HUDEP-2 (cell line): ENCODE measurements around the gene MIA.
"Not testable (repeated sequence)": the region's sequence is repeated elsewhere in the genome, so short reads cannot be mapped to it uniquely, and the experiment has no call there.

Experiments used
- DNase-seq, 76 experiments: peaks; one replicate each; lab custom pipeline; 2025; ENCODE audit not compliant: unreplicated experiment in 76 of 76; lab: John Stamatoyannopoulos, UW

MIA gene

DNA sequence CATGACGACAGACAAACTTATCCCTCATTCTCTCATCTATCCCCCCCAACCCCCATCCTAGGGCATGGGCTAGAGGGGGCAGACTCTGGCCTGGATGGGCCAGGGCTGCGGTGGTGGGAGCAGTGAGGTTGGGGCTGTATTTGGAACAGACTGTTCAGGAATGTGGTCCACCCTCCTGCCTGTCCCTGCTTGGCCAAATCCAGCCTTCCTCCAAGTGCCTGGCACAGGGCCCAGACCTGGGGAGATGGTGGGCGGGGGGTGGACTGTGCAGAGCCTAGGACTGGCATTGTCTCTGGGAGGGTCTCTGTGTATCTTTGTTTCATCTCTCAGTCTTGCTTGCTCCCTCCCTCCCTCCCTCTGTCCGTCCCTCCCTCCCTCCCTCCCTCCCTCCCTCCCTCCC lies 37.9 kb downstream of the MIA start:
- no peak for DNase-seq

DNA sequence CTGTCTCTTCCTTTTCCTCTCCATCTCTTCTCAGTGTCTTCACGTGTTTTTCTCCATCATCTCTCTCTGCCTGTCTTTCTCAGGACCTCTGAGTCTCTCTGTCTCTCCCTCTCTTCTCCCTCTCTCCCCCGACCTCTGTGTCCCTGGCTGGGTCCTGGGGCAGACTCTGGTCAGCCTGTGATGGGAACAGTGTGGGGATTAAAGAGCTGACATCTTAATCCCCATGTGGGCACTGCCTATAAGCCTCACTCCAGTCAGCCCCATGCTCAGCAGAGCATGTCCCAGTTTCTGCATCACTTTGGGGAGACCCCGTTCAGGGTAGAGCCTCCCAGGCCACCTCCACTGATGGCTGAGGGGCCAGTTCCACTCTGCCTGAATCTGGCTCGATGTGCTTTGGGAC lies 39.9 kb downstream of the MIA start:
- no peak for DNase-seq

DNA sequence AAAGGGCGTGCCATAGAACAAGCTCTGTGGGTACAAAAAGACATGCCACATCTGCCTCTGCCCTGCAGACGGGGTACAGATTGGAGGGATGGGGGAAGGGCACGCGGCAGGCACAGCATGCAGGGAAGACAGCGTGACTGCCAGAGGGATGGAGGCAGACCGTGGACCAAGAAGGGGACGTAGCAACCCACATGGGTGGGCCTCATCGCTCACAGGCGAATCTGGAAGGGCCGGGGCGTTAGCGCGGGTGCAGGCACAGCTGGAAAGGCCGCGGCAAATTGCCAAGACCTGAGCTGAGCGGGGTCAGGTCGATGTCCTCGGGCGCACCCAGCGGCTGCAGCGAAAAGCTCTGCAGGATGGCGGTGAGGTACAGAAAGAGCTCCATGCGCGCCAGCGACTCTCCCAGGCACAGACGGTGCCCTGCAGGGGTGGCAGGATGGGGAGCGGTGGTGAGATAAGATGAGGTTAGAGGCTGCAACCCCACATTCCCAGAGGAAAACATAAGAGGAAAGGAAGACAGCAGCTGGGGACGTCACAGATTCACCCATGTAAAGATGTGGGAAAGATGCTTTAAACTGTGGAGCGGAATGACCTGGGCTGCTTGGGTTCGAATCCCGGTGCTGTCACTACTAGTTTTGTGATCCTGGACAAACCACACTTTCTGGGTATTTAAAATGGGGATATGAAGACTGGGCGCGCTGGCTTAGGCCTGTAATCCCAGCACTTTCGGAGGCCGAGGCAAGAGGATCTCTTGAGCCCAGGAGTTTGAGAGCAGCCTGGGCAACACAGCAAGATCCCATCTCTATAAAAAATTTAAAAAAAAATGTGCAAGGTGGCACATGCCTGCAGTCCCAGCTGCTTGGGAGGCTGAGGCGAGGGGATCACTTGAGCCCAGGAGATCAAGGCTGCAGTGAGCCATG lies 43.4 kb downstream of the MIA start:
- DNase-seq, result peak in 69 of 76 experiments; percentile 27 to 82 (median 68)

DNA sequence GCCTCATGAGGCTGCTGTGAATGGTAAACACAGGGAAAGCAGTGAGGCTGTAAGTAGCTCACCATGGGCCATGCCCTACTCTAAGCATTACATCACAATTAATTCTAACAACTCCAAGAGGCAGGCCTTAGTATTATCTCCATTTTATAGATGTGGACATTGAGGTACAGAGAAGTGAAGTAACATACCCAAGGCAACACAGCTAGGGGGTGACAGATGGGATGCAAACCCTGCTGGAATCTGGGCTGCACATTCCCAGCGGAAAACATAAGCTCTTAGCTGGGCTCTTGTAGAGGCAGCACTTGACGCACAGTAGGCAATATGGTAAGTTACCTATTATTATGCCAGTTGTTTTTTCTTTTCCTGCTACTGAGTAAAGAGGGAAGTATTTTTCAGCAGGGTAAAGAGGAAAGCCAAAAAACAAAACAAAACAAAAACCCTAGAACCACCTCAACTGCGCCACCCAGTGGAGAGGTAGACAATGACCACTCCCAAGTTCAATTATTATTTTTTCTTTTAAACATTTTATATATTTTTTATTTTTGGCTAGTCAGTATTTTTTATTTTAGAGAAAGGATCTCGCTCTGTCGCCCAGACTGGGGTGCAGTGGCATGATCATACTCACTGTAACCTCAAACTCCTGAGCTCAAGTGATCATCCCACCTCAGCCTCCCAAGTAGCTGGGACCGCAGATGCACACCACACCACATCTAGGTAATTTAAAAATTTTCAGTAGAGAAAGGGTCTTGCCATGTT lies 44.3 kb downstream of the MIA start:
- DNase-seq, result peak in 26 of 76 experiments; percentile 16 to 57 (median 36)

DNA sequence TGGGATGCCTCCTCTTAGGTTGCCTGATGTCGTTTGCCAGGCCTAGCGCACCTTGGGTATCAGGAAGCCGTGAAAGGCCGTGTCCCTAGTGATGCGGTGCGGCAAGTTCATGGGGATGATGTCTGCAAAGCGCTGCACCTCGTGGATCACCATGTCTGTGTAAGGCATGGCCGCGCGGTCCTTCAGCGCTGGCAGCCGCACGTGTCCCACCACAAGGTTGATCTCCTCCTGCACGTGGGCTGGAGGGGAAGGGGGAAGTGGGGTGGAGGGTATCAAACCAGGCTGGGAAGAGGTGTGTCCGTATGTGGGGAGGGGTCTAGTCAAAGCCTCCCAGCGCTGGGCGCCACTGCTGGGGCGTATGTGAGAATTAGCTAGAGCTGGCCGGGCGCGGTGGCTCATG lies 46.8 kb downstream of the MIA start:
- DNase-seq, result no peak

DNA sequence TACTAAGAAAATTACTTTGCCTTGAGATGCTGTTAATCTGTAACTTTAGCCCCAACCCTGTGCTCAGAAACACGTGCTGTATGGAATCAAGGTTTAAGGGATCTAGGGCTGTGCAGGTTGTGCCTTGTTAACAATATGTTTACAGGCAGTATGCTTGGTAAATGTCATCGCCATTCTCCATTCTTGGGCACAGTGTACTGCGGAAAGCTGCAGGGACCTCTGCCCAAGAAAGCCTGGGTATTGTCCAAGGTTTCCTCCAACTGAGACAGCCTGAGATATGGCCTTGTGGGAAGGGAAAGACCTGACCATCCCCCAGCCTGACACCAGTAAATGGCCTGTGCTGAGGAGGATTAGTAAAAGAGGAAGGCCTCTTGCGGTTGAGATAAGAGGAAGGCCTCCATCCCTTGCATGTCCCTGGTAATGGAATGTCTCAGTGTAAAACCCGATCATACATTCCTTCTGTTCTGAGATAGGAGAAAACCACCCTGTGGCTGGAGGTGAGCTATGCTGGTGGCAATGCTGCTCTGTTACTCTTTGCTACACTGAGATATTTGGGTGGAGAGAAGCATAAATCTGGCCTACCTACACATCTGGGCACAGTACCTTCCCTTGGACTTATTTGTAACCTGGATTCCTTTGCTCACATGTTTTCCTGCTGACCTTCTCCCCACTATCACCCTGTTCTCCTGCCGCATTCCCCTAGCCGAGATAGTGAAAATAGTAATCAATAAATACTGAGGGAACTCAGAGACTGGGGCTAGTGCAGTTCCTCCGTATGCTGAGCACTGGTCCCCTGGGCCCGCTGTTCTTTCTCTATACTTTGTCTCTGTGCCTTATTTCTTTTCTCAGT lies 47.6 kb downstream of the MIA start:
- peak in 67 of 76 experiments; percentile 24 to 88 (median 61) for DNase-seq

DNA sequence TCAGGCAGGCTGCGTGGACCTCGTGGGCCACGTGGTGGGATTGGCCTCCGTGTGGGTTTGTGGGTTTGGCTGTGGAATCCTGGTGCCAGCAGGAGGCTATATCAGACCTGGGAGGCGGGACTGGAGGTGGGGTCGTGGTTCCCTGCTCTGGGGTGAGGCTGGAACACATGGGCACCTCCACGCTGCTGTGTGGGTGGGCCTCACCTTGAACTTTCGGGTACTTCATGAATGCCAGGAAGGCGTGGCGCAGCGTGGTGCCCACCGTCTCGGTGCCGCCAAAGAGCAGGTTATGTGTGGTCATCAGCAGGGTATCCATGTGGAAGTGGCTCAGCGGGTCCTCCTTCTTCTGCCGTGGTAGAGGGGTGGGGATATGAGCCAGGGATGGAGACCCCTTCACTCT lies 49.6 kb downstream of the MIA start:
- not testable (repeated sequence) for DNase-seq

DNA sequence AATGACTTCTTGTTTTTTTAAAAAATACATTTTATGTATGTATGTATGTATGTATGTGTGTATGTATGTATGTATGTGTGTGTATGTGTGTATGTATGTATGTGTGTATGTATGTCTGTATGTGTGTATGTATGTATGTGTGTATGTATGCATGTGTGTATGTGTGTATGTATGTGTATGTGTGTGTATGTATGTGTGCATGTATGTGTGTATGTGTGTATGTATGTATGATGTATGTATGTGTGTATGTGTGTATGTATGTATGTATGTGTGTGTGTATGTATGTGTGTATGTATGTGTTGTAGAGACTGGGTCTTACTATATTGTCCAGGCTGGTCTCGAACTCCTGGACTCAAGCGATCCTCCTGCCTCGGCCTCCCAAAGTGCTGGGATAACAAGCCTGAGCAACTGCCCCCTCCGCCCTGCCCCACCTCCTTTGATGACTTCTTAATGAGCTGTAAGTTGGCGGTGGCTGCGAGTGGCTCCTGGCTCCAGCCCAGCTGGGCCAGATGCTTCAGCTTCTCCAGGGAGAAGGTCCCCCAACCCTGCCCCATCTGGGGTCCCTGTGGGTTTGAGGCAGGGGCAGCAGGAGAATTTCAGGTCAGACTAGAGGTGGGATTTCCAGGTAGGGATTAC lies 50.3 kb downstream of the MIA start:
- not testable (repeated sequence) for DNase-seq

DNA sequence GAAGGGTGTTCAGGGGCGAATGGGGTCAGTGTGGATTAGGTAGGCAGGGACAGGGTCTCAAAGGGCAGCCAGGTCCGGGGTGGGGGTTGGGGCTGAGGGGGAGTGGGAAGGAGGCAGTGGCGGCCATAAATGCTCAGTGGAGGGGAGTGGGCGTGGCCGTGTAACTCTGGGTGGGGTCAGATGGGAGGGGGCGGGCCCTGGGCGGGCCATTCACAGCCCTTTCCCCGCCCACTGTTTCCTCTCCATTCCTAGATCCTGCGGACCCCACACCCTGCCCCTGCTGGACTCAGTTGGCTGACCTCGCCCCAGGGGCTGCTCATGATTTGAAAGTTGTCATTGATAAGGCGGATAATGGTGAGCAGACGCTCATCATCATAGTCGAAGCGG lies 51.0 kb downstream of the MIA start:
- not testable (repeated sequence) for DNase-seq

DNA sequence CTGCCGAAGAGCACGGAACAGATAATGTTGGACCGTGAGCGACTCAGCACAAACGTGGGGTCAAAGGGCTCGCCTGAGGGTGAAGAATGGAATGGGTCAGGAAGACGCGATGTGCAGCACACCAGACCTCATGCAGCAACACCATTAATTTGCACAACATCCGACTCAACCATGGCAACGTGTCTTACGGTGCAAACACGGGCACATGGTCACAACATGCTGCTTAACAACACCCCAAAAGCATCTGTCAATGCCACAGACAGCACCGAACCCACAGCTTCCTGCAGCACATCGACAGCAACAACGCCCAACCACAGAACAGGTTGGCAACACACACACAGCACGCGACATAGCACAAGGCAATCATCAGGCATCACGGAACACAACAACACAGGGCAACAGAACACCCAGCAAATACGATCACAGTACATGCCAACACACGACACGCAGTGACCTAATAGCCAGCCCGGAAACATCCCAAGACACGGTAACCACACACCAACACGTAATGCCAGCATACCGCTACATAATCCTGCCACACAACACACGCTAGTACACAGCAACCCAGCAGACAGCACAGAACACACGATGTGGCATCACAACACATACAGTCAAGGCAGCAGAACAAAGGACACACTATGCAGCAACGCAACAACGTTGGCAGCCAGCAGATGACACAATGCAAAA lies 51.5 kb downstream of the MIA start:
- DNase-seq, result not testable (repeated sequence)
